Measurements from ENCODE around the gene GRK7. TPM values are rescaled to one million over a fixed set of nuclear protein-coding genes. Genes with fewer than 3 reads are reported as not detected.
A peak's percentile ranks its signal among the peaks of the same experiment; 100 is the strongest.

GRK7 gene
- total and polyA plus RNA-seq, 2 of the 13 experiments (the other 11 are each of a cell fraction or from before 2014, with no cell fraction given) = not detected

DNA sequence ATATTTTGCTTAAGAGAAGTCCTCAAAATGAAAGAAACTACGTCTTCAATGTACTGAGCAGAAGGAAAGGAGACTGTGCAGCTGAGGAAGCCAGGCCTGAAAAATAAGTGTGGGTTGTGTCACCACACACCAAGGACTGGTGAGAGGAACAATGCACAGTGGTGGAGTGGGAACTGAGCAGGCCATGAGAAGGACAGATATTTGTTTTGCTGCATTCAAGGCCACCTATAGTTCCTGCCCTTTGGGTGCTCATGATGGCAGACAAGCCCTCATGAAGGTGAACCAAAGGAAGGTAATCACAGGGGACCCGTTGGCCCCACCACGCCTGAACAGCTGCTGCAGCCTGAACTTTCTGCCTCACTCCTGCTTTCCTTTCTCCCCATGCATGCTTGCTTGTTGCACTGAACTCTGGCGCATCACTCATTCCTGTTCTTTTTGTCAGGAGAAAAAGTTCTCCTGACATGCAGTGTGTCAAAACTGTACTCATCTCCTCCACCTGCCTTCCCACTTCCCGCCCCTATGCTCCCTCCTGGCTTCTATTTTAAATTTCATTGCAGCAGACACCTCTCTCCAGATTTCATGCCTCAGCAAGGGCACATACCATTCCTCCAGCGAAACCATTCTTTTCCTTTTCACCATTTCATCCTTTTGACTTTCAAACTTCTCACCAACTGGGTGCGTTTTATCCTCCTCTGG is 27.3 kb upstream of the GRK7 start (continued):
- TF ChIP-seq, protein P1, sequence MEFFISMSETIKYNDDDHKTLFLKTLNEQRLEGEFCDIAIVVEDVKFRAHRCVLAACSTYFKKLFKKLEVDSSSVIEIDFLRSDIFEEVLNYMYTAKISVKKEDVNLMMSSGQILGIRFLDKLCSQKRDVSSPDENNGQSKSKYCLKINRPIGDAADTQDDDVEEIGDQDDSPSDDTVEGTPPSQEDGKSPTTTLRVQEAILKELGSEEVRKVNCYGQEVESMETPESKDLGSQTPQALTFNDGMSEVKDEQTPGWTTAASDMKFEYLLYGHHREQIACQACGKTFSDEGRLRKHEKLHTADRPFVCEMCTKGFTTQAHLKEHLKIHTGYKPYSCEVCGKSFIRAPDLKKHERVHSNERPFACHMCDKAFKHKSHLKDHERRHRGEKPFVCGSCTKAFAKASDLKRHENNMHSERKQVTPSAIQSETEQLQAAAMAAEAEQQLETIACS (CRISPR knock-in tag; IDR thresholded peaks at IDR 0.05) = no peak
- TF ChIP-seq, protein P2, sequence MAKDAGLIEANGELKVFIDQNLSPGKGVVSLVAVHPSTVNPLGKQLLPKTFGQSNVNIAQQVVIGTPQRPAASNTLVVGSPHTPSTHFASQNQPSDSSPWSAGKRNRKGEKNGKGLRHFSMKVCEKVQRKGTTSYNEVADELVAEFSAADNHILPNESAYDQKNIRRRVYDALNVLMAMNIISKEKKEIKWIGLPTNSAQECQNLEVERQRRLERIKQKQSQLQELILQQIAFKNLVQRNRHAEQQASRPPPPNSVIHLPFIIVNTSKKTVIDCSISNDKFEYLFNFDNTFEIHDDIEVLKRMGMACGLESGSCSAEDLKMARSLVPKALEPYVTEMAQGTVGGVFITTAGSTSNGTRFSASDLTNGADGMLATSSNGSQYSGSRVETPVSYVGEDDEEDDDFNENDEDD (CRISPR knock-in tag; IDR thresholded peaks at IDR 0.05; ENCODE audit: borderline replicate concordance) = 0 out of 2 replicates have a peak, but pooled peaks have one; percentile 10
- TF ChIP-seq PAWR (CRISPR knock-in tag; IDR thresholded peaks at IDR 0.05; ENCODE audit: borderline replicate concordance) (no peak), NFKB2 (CRISPR knock-in tag; IDR thresholded peaks at IDR 0.05; ENCODE audit: borderline replicate concordance) (no peak), HMGA1 (CRISPR knock-in tag; conservative IDR thresholded peaks at IDR 0.05) (no peak), CEBPG (CRISPR knock-in tag; IDR thresholded peaks at IDR 0.05) (0 out of 2 replicates have a peak, but pooled peaks have one; percentile 9), ZNF850 (CRISPR knock-in tag; conservative IDR thresholded peaks at IDR 0.05) (no peak), ZNF501 (CRISPR knock-in tag; IDR thresholded peaks at IDR 0.05) (no peak), RORA (CRISPR knock-in tag; IDR thresholded peaks at IDR 0.05) (no peak), ZNF883 (CRISPR knock-in tag; IDR thresholded peaks at IDR 0.05; ENCODE audit: not compliant biosample characterization) (no peak), TBX3 (IDR thresholded peaks at IDR 0.05; ENCODE audit: borderline replicate concordance) (no peak), SMC3 (IDR thresholded peaks at IDR 0.05; ENCODE audit: low read length) (no peak), ZNF143 (CRISPR knock-in tag; IDR thresholded peaks at IDR 0.05) (no peak), SALL1 (CRISPR knock-in tag; IDR thresholded peaks at IDR 0.05) (peak; percentile 74), PITX1 (CRISPR knock-in tag; IDR thresholded peaks at IDR 0.05) (no peak), ZNF572 (CRISPR knock-in tag; IDR thresholded peaks at IDR 0.05) (no peak), CHCHD3 (CRISPR knock-in tag; IDR thresholded peaks at IDR 0.05) (no peak)
- TF ChIP-seq, protein P3, sequence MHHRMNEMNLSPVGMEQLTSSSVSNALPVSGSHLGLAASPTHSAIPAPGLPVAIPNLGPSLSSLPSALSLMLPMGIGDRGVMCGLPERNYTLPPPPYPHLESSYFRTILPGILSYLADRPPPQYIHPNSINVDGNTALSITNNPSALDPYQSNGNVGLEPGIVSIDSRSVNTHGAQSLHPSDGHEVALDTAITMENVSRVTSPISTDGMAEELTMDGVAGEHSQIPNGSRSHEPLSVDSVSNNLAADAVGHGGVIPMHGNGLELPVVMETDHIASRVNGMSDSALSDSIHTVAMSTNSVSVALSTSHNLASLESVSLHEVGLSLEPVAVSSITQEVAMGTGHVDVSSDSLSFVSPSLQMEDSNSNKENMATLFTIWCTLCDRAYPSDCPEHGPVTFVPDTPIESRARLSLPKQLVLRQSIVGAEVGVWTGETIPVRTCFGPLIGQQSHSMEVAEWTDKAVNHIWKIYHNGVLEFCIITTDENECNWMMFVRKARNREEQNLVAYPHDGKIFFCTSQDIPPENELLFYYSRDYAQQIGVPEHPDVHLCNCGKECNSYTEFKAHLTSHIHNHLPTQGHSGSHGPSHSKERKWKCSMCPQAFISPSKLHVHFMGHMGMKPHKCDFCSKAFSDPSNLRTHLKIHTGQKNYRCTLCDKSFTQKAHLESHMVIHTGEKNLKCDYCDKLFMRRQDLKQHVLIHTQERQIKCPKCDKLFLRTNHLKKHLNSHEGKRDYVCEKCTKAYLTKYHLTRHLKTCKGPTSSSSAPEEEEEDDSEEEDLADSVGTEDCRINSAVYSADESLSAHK (CRISPR knock-in tag; IDR thresholded peaks at IDR 0.05; ENCODE audit: borderline replicate concordance) = no peak
- TF ChIP-seq, protein P4, sequence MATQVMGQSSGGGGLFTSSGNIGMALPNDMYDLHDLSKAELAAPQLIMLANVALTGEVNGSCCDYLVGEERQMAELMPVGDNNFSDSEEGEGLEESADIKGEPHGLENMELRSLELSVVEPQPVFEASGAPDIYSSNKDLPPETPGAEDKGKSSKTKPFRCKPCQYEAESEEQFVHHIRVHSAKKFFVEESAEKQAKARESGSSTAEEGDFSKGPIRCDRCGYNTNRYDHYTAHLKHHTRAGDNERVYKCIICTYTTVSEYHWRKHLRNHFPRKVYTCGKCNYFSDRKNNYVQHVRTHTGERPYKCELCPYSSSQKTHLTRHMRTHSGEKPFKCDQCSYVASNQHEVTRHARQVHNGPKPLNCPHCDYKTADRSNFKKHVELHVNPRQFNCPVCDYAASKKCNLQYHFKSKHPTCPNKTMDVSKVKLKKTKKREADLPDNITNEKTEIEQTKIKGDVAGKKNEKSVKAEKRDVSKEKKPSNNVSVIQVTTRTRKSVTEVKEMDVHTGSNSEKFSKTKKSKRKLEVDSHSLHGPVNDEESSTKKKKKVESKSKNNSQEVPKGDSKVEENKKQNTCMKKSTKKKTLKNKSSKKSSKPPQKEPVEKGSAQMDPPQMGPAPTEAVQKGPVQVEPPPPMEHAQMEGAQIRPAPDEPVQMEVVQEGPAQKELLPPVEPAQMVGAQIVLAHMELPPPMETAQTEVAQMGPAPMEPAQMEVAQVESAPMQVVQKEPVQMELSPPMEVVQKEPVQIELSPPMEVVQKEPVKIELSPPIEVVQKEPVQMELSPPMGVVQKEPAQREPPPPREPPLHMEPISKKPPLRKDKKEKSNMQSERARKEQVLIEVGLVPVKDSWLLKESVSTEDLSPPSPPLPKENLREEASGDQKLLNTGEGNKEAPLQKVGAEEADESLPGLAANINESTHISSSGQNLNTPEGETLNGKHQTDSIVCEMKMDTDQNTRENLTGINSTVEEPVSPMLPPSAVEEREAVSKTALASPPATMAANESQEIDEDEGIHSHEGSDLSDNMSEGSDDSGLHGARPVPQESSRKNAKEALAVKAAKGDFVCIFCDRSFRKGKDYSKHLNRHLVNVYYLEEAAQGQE (IDR thresholded peaks at IDR 0.05; ENCODE audit: borderline replicate concordance in 1 of 2, low read depth in 1 of 2, low read length in 2 of 2) = no peak
- TF ChIP-seq, protein P5, sequence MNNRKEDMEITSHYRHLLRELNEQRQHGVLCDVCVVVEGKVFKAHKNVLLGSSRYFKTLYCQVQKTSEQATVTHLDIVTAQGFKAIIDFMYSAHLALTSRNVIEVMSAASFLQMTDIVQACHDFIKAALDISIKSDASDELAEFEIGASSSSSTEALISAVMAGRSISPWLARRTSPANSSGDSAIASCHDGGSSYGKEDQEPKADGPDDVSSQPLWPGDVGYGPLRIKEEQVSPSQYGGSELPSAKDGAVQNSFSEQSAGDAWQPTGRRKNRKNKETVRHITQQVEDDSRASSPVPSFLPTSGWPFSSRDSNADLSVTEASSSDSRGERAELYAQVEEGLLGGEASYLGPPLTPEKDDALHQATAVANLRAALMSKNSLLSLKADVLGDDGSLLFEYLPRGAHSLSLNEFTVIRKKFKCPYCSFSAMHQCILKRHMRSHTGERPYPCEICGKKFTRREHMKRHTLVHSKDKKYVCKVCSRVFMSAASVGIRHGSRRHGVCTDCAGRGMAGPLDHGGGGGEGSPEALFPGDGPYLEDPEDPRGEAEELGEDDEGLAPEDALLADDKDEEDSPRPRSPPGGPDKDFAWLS (CRISPR knock-in tag; IDR thresholded peaks at IDR 0.05; ENCODE audit: borderline replicate concordance) = no peak
